Fibroblast of the conjunctiva (primary cell): ENCODE measurements around the gene C9orf85.
"Not testable (repeated sequence)": the region's sequence is repeated elsewhere in the genome, so short reads cannot be mapped to it uniquely, and the experiment has no call there.

Experiments
- DNase-seq: peaks from one replicate; pipeline ENCODE4 v3.0.0-alpha.2; 2010; ENCODE audit warnings: low read depth

C9orf85 gene

DNA sequence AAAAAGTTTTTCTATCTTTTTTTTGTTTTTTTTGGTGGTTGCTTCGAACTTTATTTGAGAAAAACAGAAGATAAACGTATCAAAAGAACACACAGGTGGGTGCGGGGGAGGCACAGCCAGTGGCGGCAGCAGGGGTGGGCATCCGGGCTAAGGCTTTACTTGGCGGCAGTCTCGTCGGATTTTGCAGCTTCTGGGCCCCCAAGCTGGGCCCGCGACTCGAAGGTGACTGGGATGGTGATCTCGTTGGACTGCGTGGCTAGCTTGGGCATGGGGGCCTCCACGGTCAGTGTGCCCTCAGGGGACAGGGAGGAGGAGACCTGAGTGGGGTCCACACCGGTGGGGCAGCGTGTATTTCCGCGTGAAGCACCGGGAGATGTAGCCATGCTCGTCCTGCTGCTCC, 96.3 kb downstream of the C9orf85 start:
- not testable (repeated sequence) for DNase-seq

DNA sequence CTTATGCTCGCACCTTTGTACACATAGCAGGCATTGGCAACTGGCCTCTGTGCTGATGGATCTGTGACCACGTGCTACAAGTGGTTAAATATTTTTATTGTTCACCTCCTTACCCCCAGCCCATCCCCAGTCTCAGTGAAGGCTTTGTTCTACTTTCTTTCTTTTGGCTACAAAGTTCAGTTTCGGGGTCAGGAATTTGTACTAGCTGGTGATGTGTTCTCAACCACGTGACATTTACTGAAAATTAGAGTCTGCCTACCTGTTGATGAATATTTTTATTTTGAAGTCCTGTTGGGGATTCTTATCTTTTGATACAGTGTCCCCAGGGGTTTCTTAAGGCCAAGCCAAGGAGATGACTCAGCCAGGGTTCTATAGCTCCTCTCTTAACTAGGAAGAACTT, 101.2 kb downstream of the C9orf85 start:
- DNase-seq: no peak

DNA sequence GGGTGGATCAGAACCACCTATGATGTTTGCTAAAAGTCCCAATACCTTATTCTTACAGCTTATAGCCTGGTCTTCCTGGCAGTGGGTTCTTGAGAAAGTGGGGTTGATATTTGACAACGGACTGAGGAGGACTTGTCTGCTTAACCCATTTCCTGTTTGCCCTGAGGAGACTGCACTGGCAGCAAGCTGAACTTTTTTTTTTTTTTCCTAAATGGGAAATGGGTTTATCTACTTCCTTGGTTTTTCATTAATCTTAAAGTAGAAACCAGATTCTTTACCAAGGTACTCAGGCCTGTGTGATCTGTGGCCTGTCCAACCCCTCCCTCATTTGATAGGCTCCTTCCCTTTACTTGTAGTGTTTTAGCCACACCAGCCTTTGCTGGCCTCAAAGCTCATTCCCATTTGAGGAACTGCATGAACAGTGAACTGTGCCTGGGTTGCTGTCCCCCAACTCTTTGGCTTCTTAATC, 101.9 kb downstream of the C9orf85 start:
- DNase-seq: no peak

DNA sequence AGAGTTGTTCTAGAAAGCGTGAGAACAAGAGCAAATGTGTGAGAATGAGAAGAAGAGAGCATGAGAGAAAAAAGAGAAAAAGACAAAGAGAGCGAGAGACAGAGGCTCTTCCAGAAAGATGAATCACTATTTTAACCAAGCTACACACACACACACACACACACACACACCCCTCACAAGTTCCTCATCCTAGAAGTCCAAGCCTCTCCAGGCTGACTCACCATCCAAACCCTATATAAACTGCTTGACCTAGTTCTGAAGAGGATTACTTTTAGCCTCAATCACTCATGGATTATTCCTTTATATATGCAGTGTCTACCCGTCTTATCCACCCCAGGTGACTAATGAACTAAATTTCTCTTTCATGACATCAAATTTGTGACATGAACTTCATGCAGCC, 111.4 kb downstream of the C9orf85 start:
- peak; percentile 33 for DNase-seq
